Retina (tissue), 1 donor: ENCODE data around the gene ELAVL2.

Source experiments
- DNase-seq: peaks from one replicate; pipeline ENCODE4 v3.0.0-alpha.2; 2016

ELAVL2 gene

DNA sequence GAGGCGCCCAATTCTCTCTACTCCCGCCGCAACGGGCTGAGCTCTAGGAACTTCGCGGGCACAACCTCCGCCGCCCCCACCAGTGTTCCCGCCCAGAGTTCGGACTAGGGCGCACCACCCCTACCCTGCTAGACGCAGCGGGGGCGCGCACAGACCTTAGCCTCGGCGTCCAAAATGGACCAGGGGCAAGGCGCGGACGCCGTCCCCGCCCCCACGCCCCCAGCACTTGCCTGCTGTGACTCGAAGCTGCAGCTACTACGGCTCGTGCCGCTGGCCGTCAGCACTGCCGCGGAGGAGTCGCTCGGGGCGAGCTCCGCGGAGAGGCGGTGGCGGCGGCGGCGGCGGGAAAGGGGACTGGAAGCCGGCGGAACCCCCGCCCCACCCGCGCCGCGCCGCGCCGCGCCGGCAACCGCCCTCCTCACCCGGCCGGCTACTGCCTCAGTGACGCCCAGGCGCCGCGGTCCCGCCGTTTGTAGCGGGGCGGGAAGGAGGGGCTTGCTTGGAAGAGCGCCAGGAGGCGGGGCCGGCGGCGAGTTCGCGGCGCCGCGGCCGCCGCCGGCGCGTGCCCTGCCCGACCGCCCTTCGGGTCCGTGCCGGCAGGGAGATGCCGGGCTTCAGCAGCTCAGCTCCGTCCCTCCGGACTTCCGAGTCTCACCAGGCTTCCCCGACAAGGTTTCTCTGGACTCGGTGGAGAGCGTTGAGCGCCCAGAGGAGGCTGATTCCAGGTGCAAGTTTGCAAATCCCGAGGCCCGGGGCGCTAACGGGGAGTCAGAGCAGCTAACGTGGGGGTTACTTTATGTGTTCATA is 4.5 kb downstream of the ELAVL2 start:
- DNase-seq, result peak; percentile 86

DNA sequence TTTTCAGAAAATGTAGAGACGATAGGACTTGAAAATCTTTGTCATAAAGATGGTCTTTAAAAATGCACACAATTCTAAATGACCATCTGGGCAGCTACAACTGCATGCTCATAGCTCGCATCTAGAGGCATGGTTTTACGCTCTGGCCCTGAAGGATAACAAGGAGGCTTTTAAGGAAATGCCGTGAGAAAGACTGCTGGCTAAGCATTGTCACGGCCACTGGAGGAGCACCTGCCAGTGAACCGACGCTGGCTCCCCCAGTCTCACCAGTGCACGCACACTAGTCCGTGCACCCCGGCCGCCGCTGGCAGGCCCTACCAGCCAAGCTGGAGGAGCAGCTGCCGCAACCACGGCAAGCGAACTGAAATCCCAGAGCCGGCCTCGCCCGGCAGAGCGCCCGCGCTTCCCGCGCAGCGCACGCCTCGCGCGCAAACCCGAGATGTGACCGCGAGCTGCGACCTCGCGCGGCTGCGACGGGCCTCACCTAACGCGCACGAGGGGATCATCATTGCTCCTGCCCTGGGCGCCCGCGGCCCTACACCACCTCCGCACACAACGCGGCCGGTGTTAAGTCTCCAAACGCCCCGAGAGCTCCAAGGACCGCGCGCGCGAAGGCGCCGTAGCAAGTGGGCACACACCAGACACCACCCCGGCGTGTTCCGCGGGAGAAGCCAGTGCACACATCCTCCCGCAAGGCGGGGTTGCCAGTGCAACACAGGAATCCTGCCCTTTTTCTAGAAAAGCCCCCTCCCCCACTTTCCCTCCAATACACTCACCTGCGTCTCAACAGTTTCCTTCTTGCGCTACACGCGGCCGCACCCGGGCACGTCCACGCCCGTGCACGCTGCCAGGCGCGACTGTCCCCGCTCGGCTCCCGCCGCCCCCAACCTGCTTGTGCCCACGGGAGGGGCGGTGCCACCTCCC is 5.3 kb downstream of the ELAVL2 start:
- DNase-seq, result peak; percentile 89

DNA sequence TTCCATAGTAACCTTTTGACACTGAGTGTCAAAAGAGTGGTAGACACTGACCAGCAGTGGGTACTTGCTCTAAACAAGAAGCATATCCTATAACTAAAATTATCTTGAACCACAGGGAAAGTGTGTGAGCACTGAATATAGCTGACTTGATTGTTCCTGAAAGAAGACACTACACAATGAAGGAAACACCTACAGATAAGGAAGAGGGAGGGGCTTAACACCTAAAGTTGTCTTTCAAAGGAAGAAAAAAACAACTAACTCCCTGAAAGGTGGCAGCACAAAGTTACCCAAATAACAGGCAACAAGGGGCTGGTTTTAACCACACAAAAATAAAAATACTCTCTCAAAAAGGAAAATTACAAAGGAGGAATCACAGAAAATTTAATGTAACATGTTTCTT is 6.6 kb downstream of the ELAVL2 start:
- DNase-seq, result no peak

DNA sequence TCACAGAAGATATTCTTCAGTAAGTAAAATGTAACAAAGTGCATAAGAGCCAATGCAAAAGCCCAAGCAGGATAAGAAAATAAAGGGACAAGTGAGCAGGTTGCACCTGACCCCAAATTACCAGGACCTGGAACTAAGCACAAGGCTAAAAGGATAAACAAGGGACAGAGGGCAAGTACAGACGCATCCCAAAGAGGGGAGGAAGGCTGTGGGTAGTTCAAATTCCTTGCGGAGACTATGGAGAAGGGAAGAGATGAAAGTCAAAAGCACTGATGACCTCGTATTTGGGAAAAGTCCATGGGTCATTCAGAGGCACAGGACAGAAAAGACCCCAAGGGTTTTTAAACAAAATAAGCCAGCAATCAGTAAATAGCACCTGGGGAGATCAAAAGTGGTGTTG is 11.8 kb downstream of the ELAVL2 start:
- no peak for DNase-seq

DNA sequence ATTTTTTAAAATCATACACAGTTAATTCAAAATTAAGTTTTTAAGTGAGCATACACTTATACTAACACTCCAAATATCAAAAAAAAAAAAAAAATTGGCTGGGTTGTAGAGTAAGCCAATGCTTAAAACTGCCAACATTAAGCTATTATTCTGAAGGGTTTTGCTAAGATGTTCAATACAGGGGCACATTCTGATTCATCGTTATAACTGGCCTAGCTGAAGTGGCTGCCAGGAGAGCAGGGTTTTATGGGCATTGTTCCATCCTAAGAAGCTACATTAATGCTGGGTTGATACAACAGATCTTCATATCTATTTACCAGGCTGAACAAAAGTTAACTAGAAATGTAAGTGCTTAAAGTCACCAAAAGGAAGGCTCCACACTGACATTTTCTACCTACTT is 13.4 kb downstream of the ELAVL2 start:
- no peak for DNase-seq

DNA sequence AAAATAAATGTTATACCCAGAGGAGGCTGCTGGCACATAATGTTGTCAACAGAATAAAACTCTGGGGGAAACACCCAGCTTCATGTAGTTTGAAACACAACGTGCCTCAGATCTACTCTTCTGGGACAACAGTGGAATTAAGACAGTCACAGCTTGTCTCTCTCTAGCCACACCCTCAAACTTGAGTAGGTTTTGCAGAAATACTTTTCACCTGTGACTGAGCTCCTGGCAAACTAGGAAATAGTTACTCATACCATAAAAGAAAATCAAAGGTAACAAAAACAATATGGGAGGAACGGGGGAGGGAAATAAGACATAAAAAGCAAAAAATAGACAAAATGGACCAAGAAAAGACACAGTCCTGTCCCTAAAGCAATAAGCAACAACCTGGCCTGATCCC is 14.4 kb downstream of the ELAVL2 start:
- DNase-seq, result no peak

DNA sequence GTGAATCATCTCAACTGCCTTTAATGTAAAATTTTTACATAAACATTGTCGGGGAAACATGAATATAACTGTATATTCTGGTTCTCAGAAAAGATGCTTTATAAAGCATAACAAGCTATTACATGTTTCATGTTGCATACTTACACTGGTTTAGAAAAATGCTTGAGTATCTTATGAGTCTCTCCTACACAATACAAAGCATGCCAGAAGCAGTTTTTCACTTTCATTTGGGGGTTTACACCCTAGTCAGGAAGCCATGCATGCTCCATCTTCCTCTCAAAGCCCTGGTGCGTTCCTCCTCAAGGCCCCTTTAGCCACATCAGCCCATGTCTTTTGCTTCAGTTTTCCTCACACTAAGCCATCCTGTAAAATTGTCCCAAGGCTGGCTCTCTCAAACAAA is 22.8 kb downstream of the ELAVL2 start:
- DNase-seq, result no peak

DNA sequence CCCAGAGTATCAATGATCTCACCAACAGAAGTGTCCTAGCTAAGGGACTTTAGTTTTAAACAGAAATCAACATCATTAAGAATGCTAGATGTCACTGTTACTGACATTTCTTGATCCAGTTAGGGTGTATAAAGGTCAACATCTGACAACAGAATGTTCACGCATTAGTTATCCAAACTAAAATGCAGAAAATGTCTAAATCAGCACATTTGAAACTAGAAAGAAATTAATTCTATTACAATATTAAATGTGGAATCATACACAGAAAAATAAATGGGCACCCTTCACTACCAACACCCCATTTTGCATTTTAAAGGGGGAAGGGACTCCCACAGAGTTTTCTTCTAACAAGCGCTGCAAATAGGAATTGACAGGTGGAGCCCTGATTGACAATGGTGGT is 24.5 kb downstream of the ELAVL2 start:
- DNase-seq, result no peak

DNA sequence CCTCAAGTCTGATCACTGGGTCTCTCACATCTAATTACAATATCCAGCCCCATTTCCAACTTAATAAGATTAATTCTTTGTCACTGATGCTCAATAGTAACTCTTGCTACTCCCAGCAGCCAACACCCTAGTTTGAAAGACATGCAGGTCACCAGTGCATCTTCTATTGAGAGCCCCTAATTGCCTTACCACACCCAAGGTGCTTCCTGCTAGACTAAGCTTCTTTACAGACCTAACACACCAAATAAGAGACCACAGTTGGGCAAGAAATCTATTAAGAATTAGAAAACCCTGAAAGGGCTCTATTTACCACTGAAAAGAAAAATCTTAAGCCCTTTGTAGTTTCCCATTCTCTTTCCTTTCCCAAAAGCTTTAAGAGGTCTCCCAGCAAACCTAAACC is 26.5 kb downstream of the ELAVL2 start:
- no peak for DNase-seq

DNA sequence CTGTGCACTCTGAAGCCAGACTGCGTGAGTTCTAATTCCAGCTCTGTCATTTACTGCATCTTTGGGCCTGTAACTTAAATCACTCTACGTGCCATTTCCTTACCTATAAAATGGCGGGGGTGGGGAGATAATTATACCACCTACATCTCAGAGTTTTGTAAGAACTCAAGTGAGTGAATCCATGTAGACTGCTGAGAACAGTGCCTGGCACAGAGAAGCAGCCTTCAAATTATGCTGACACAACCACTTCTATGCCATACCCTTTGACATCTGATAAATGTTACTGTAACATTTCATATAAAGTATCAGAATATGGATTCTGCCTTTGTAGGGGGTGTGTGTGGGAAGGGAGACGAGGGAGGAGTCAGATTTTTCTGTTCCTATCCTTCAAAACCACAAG is 27.7 kb downstream of the ELAVL2 start:
- no peak for DNase-seq

DNA sequence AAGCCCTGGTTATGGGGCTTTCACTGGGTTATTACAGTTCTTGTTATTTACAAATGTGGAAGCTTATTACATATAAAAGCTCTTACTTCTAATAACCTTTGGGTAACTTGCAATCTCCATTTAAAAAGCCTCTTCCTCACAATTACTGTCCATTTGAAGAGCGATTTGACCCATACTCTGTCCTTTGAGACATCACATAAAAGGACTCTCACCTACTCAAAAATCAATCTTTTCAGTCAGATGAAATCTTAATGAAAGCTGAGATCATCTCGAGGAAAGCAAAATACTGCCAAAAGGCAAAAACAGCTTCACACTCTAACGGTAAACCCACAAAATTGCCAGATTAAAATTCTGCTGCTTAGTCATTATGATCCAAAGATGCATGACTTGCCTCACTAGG is 29.8 kb downstream of the ELAVL2 start:
- DNase-seq, result no peak

DNA sequence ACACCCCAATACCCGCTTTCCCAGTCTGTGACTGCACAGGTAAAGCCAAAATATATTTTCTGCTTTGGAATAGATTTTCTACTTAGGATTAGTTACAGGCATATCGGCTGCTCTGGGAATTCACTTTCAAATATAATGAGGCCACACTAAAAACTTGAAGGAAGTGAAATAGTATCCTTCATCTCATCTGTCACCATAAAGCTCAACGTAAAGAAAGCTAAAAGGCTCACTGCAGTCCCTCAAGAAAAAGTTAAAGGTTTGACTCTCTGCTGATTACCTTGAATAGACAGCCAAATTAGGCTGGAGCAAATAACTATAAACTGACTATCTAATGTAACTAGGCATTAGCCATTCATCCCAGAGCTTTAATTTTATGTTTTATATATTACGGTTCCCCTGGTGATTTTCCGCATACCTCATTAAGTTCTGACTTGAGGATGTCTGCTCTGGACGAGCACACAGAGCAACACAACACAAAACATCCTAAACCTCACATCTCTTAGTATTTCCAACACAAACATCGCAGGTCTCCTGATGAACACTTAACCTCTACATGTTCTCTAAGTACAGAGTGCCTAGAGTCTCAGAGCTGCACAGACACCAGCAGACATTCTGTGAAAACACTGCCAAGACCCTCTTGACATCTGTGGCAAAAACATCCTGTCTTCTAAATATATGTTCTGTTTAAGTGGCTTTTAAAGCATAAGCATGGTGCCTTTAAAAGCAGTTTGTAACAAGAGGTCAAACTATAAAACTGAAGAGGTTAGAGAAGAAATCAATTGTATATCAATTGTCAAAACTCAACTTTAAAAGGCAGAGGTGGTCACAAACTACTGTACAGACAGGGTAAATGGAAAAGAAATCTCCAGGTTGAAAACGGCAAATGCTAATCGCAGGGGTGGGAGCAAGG is 35.4 kb downstream of the ELAVL2 start:
- no peak for DNase-seq

DNA sequence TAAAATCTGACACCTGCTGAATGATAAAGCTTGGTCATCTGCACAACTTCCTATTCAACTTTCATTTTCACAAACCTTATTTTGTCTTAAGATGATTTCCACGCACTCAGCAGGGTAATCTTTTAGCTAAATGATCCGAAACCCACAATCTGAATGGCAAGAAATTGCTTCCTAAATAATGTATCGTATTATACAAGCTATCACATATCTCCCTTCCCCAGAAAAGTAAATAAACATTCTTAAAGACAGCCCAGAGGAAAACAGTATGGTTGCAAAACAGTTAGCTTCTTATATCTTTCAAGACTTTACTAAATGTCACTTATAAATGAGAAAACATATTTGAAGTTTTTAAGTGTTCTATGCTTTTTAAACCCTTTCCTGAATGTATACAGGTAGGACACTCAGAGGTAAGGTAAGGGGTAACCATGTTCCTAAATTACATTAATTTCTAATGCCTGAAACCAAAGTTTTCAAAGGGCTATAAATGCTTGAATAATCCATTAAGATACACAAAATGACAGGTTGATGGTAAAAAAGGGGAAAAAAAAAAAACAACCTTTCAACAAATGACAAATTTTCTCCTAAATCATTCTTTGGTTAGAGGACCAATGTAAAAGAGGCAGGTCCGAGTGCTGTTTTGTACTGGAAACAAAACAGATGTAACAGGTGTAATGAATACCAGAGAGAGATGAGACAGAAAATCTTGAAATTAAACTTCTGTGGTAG is 36.3 kb downstream of the ELAVL2 start:
- DNase-seq, result no peak

DNA sequence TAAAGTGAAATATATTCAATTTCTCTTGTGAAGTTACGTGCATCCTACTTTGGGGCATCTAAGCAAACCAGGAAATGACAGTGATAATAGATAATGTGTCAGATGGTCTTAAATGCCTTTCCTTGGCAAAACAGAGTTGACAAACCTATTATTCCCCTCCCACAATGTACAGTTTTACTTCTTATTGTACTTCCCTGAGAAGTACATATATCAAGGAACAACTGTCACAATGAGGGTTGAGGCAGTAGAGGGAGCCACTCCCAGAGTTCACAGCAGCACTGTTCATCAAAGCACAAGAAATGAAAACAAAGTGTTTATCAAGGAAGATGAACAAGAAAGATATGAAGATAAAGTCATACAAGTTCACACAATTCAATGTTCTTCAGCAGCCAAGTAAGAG is 41.1 kb downstream of the ELAVL2 start:
- DNase-seq, result no peak

DNA sequence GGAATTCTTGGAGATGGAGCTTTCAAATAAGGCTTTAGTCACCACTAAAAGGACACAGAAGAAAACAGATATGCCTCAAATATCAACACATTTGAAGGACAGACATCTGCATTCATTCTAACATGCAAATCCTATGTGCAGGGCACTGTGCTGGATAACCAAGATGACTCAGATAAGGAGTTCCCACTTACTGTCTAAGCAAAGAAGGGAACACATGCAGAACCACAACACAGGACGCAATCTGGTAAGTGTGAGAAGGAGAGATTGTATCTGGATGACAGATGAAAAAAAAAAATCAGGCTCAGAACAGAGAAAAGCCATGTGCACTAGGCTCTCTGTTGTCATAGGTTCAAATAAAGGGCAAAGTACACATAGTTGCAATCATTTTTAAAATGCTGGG is 42.5 kb downstream of the ELAVL2 start:
- no peak for DNase-seq

DNA sequence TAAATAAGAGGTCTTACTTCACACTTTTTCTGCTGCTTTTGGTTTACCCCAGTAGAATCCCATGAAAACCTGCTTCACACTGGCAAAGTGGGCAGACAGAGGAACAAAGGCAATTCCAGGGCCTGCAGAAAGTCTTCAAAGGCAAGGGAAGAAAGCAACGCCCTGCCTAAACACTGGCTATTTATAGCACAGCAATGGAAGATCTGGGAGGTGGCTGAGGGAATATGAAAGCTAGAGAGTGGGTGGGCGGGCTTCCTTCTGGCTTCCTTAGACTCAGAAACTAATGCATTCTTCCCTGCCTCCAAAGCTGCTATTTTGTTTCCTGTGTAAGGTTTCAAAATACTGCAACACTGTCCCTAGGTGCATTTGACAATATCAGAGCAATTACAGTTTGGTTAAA is 46.8 kb downstream of the ELAVL2 start:
- DNase-seq, result no peak

DNA sequence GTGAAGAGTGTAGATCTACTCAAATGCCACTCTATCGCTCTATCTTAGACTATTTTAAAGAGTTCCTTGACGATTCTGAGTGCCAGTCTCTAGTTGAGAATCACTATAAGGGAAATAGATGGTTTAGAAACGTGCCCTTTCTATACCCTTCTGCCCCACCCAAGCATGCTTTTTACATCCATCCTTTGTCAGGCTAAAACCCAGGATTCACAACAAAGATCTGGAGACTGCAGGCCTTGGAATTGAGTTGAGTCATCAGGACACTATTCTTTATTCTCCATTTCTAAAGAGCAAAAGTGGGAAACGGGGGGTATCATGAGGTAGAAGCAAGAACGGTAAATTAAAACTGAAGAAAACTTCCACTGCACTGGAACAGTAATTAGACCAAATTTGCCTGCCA is 48.7 kb downstream of the ELAVL2 start:
- DNase-seq, result no peak

DNA sequence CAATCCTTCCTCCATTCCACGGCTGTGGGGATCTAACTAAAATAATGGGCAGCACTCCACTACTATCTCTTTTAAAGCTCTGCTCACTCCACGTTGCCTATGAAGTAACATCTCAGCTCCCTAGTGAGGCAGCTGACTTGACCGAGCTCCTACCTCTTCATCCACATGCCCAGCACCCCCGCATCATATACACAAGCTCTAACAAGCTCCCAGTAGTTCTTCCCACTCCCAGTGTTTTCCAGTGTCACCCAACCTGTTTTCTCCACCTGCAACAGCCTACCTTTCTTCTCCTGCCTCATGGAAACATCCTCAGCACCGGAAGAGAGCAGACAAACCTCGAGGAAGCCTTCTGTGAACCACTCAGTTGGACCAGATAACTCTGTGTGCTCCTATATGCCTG is 50.5 kb downstream of the ELAVL2 start:
- DNase-seq, result no peak

DNA sequence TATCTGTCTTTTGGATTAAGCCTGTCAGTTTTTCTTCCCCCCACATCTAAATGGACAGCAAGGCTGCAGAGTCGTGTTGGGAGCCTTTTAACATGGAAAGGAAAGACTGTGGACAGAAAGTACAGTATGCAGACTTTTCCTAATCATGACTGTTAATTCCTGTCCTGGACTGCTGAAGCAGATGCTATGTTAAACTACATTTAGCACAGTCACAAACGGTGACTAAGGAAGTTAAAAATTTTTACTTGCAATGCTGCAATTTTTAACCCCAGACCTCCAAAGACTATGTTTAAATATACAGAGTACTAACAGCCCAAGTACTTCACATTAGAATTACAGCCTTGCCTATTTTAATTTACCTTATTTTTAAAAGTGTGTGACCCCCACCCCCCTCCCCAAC is 51.8 kb downstream of the ELAVL2 start:
- no peak for DNase-seq

DNA sequence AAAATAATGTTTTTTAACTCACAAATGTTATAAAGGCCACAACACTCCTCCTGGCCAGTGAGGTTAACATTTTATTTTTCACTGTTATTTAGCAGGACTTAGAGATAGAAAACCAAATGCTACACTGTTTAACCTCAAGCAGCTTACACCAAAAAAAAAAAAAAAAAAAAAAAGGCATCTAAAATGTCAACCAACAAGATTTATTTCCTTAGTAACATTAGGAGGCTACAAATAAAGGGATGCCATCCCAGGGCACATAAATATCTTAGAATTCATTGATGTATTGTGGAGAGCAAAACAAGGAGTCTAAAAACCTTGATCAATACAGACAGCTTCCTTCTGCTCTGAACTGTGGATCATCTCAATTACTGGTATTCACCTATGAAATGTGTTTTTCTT is 53.7 kb downstream of the ELAVL2 start:
- DNase-seq, result no peak

DNA sequence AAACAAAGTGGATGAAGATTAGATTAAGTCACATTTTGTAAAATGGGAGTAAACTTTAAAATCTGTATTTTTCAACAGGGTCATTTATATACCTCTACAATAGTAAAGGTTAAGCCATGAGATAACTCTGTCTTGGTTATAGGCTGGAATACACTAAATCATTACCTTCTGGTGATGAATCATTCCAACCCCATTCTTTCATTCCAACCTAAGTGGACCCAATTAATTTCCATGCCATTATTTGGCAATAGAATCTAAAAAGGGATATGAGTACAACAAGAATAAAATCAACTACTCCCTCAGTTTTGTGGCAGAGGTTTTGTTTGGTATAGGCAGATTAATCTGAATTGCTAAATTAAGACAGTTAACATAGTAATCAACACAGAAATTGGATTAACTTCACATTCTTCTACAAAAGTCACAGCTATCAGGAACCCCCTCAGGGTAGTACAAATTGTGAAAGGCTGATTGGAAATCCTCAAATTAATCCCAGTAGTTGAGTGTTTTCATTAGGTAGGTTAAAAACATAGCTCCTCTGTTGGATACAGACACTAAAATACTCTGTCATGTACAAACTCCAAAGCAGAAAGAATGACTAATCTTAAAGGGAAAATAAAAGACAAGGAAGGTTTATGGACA is 54.2 kb downstream of the ELAVL2 start:
- DNase-seq, result no peak
